GM12878 (cell line): ENCODE data around the gene IFT25. TPM values are rescaled to one million over a fixed set of nuclear protein-coding genes. Genes with fewer than 3 reads are reported as not detected.

Experiments
- ATAC-seq: fragments of 200-7000 bp; cut with Tn5 transposase; 3 replicates; pipeline ENCODE4 v1.9.1; 2020; ENCODE audit warnings: mild to moderate bottlenecking, moderate library complexity
- BruUV-seq: library from RNA; stranded (reverse); fragments of 400-500 nt; replicated peaks from 2 replicates; lab custom pipeline; 2021; lab: Mats Ljungman, UMichigan
- CTCF ChIA-PET: fragments of 300-600 bp; sonication (Branson Sonifier 250); formaldehyde crosslinking; extraction: SDS; loops from one replicate; lab custom pipeline; 2021; ENCODE audit warnings: inconsistent platforms; lab: Yijun Ruan, JAX
- POLR2A ChIA-PET: fragments of 350-600 bp; formaldehyde crosslinking; extraction: SDS; loops from one replicate; lab custom pipeline; 2021; ENCODE audit warnings: inconsistent platforms; lab: Charles Lee
- RAD21 ChIA-PET: fragments of 300-600 bp; sonication (Branson Sonifier 250); formaldehyde crosslinking; loops from one replicate; lab custom pipeline; 2023; ENCODE audit warnings: antibody characterized with exemption; ENCODE audit not compliant: unreplicated experiment; lab: Charles Lee
- SMC1A ChIA-PET: fragments of 300-600 bp; sonication (Branson Sonifier 250); formaldehyde crosslinking; loops from one replicate; lab custom pipeline; 2023; ENCODE audit not compliant: unreplicated experiment, uncharacterized antibody; lab: Charles Lee
- DNase-seq: peaks from one replicate; pipeline ENCODE4 v3.0.0-alpha.2; 2011; ENCODE audit warnings: low read depth, low spot score
- FAIRE-seq: peaks from 3 replicates; lab custom pipeline; 2011; peaks lifted over from hg19 to GRCh38; lab: Jason Lieb, UNC
- H2AFZ ChIP-seq: 2 replicates; pipeline ENCODE4 v1.6.0; 2011; ENCODE audit warnings: low read depth, low read length, control low read depth; ENCODE audit not compliant: control insufficient read depth
- H3K27ac ChIP-seq: 2 replicates; pipeline ENCODE4 v1.5.1; 2011; ENCODE audit warnings: control low read depth; ENCODE audit not compliant: control insufficient read depth, insufficient read depth
- H3K27me3 ChIP-seq, 2 experiments: replicated peaks in 1 of 2; 2 replicates each; pipeline versions ENCODE4 v1.6.0 to v1.6.1; 2011; ENCODE audit warnings: low read length in 1 of 2; ENCODE audit not compliant: control insufficient read depth in 2 of 2, insufficient read depth in 2 of 2
- H3K36me3 ChIP-seq, 2 experiments: 2 replicates each; pipeline ENCODE4 v1.5.1; 2011; ENCODE audit warnings: low read length in 1 of 2; ENCODE audit not compliant: control insufficient read depth in 2 of 2, insufficient read depth in 2 of 2
- H3K4me1 ChIP-seq: 2 replicates; pipeline ENCODE4 v1.6.1; 2011; ENCODE audit warnings: mild to moderate bottlenecking, low read length, moderate library complexity, mixed read lengths; ENCODE audit not compliant: control insufficient read depth, insufficient read depth
- H3K4me2 ChIP-seq: 2 replicates; pipeline ENCODE4 v1.6.0; 2011; ENCODE audit warnings: control low read depth; ENCODE audit not compliant: control insufficient read depth, insufficient read depth
- H3K4me3 ChIP-seq: fragments of 200-600 bp; sonication (generic); 2 replicates; pipeline ENCODE4 v1.5.1; 2016
- H3K79me2 ChIP-seq: 2 replicates; pipeline ENCODE4 v1.6.0; 2011; ENCODE audit warnings: low read length; ENCODE audit not compliant: control insufficient read depth, insufficient read depth
- H3K9ac ChIP-seq: 2 replicates; pipeline ENCODE4 v1.8.0; 2011; ENCODE audit warnings: low read length, control low read depth, mixed read lengths; ENCODE audit not compliant: control insufficient read depth, insufficient read depth
- H3K9me3 ChIP-seq: replicated peaks from 3 replicates; pipeline ENCODE4 v1.5.1; 2011; ENCODE audit warnings: mild to moderate bottlenecking, low read length; ENCODE audit not compliant: control insufficient read depth, insufficient read depth
- H4K20me1 ChIP-seq: 2 replicates; pipeline ENCODE4 v1.6.0; 2011; ENCODE audit not compliant: control insufficient read depth, insufficient read depth
- MTA2 ChIP-seq: fragments of 450-650 bp; IDR thresholded peaks from 2 replicates; pipeline ENCODE4 v1.6.1; 2016; ENCODE audit warnings: low read depth, mild to moderate bottlenecking, moderate library complexity
- WGBS: methylation state at CpG from one replicate; pipeline ENCODE4 v1.1.6; 2016; ENCODE audit warnings: low lambda C conversion rate; ENCODE audit not compliant: insufficient replicate concordance, insufficient coverage; ENCODE audit errors: missing lambda C conversion rate; 5-methylcytosine and 5-hydroxymethylcytosine counted together
- in situ Hi-C: fragments of 300-500 bp; cut with MboI; formaldehyde crosslinking; loops from 9 replicates; pipeline ENCODE4 v1.14.3; 2018; ENCODE audit warnings: mixed read lengths
- intact Hi-C: fragments of 100-400 bp; cut with micrococcal nuclease; formaldehyde crosslinking; loops from one replicate; pipeline ENCODE4 v1.14.2; 2022; ENCODE audit not compliant: unreplicated experiment
- polyA plus RNA-seq, 11 experiments: library from polyadenylated mRNA; depleted of rRNA in 4 of 11; unstranded in 6 of 11; stranded (reverse) in 5 of 11; fragments of >200 nt; fragmentation: Nextera tagmentation in 4 of 11; fragmentation: Illumina TruSeq in 1 of 11; extraction: Ambion mirVana in 4 of 11; extraction: Trizol in 1 of 11; gene quantifications; 1 replicate in 1 of 11; 2 replicates in 10 of 11; pipeline versions ENCODE4 v1.2.1 to v1.2.3, GENCODE V29; 2011 to 2016; ENCODE audit warnings: inconsistent platforms in 2 of 11, missing spikeins in 2 of 11, low read depth in 1 of 11
- total RNA-seq, 4 experiments: library from RNA; depleted of rRNA in 3 of 4; stranded (reverse); fragments of >200 nt in 3 of 4; fragmentation: Illumina TruSeq in 1 of 4; extraction: Trizol in 1 of 4; gene quantifications; 2 replicates each; pipeline versions ENCODE4 v1.2.1 to v1.2.3, GENCODE V29; 2013 to 2021
- TF ChIP-seq, protein P1 (sequence below): fragments of 150-350 bp; IDR thresholded peaks from 2 replicates; pipeline ENCODE4 v1.6.1; 2016; ENCODE audit warnings: low read depth, low read length
- TF ChIP-seq, protein P2 (sequence below): fragments of 450-650 bp; conservative IDR thresholded peaks from 2 replicates; pipeline ENCODE4 v1.6.1; 2017; ENCODE audit warnings: mild to moderate bottlenecking, moderate library complexity

Gene IFT25
- total and polyA plus RNA-seq, 10 of the 15 experiments (the other 5 are each of a cell fraction or from before 2014, with no cell fraction given), result 55.7 to 242 (median 131) TPM

DNA sequence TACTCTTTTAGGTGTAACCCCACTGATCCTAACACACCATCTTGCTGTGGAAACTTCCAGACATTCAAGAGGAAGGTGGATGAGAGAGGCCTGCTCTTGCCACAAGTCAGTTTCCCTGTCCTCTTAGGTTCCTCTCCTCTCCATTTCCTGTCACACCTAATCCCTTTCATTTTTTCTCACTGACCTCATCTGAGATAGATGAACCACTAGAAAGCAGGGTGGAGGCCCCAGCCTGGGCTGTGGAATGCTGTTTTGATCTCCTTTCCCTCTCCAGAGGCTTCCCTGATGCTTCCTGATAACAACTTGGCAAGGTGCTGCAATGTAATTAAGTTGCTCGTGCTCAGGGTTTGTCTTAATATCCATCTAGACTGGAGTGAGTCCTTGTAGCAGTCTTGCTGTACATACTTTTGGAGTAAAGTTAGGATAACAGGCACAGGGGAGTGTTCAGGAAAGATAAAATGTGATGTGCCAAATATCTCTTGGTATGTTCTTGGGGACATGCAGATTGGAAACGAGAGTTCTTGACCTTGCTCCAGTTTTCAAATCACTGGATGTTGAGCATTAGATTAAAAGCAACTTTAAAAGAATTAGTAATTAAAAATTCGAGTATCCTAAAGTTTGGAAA lies 11.8 kb upstream of the IFT25 start:
- peak; percentile 33; the same call in 2 of the 3 replicates for ATAC-seq
- peak overlapping the region; percentile 26; the same call in 1 of the 2 replicates for H3K27ac ChIP-seq
- ChIA-PET RAD21 (interaction anchor here (1.1 to 3.2 kb wide), 9 partner anchors 9 to 97 kb away, joined by 3 to 72 read pairs (median 9); partner anchors contain the start of genes IFT25 and LRRC42), CTCF (interaction anchor here (0.7 to 7.4 kb wide), 8 partner anchors 8 to 106 kb away, joined by 3 to 232 read pairs (median 9); no protein-coding TSS in a partner anchor), POLR2A (interaction anchor here (0.9 to 2.5 kb wide), 3 partner anchors 10 to 97 kb away, joined by 3 to 10 read pairs (median 3); no protein-coding TSS in a partner anchor), SMC1A (interaction anchor here (2.0 to 3.7 kb wide), 5 partner anchors 8 to 96 kb away, joined by 11 to 62 read pairs (median 37); no protein-coding TSS in a partner anchor)
- peaks cover 2% of the 10 kb centered on the region for H3K79me2 ChIP-seq
- peaks cover 11% of the 10 kb centered on the region; the same call in 1 of the 2 replicates for H3K4me1 ChIP-seq
- 82% methylated on average over 3 of the region's 3 CpGs for WGBS
- TF ChIP-seq, protein P1, sequence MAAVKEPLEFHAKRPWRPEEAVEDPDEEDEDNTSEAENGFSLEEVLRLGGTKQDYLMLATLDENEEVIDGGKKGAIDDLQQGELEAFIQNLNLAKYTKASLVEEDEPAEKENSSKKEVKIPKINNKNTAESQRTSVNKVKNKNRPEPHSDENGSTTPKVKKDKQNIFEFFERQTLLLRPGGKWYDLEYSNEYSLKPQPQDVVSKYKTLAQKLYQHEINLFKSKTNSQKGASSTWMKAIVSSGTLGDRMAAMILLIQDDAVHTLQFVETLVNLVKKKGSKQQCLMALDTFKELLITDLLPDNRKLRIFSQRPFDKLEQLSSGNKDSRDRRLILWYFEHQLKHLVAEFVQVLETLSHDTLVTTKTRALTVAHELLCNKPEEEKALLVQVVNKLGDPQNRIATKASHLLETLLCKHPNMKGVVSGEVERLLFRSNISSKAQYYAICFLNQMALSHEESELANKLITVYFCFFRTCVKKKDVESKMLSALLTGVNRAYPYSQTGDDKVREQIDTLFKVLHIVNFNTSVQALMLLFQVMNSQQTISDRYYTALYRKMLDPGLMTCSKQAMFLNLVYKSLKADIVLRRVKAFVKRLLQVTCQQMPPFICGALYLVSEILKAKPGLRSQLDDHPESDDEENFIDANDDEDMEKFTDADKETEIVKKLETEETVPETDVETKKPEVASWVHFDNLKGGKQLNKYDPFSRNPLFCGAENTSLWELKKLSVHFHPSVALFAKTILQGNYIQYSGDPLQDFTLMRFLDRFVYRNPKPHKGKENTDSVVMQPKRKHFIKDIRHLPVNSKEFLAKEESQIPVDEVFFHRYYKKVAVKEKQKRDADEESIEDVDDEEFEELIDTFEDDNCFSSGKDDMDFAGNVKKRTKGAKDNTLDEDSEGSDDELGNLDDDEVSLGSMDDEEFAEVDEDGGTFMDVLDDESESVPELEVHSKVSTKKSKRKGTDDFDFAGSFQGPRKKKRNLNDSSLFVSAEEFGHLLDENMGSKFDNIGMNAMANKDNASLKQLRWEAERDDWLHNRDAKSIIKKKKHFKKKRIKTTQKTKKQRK, result no peak
- TF ChIP-seq MTA2, result no peak
- TF ChIP-seq, protein P2, sequence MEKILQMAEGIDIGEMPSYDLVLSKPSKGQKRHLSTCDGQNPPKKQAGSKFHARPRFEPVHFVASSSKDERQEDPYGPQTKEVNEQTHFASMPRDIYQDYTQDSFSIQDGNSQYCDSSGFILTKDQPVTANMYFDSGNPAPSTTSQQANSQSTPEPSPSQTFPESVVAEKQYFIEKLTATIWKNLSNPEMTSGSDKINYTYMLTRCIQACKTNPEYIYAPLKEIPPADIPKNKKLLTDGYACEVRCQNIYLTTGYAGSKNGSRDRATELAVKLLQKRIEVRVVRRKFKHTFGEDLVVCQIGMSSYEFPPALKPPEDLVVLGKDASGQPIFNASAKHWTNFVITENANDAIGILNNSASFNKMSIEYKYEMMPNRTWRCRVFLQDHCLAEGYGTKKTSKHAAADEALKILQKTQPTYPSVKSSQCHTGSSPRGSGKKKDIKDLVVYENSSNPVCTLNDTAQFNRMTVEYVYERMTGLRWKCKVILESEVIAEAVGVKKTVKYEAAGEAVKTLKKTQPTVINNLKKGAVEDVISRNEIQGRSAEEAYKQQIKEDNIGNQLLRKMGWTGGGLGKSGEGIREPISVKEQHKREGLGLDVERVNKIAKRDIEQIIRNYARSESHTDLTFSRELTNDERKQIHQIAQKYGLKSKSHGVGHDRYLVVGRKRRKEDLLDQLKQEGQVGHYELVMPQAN, result no peak
- H3K27me3 ChIP-seq, result no peaks in the 10 kb centered on the region
- in situ Hi-C loops, result loop anchor here (25.0 kb wide), 1 partner anchor 470 kb away; no protein-coding TSS in a partner anchor
- DNase-seq, result no peak
- H3K9me3 ChIP-seq, result no peaks in the 10 kb centered on the region
- BruUV-seq, result no TSS peak
- intact Hi-C loops, result loop anchor here (10.0 kb wide), 1 partner anchor 473 kb away; no protein-coding TSS in a partner anchor
- no peak overlapping the region for H2AFZ ChIP-seq
- H3K4me2 ChIP-seq, result peak overlapping the region; percentile 2
- H3K4me3 ChIP-seq, result no peak overlapping the region
- no peak for FAIRE-seq
- no peaks in the 10 kb centered on the region for H4K20me1 ChIP-seq
- peaks cover 0 to 13% of the 10 kb centered on the region in 2 experiments for H3K36me3 ChIP-seq
- H3K9ac ChIP-seq, result 0 out of 2 replicates have a peak overlapping the region, but pooled peaks have one; percentile 1
